T-cell (primary cell): Measurements from ENCODE around the gene MRC2. TPM values are rescaled to one million over a fixed set of nuclear protein-coding genes. Genes with fewer than 3 reads are reported as not detected.

ENCODE experiments used
- ATAC-seq, 4 experiments: fragments of 200-7000 bp in 3 of 4; fragments of 150-1000 bp in 1 of 4; cut with Tn5 transposase; replicated peaks in 1 of 4; 1 replicate in 3 of 4; 2 replicates in 1 of 4; pipeline ENCODE4 v1.10.0; 2021; ENCODE audit warnings: moderate library complexity in 3 of 4, mild to moderate bottlenecking in 2 of 4, moderate number of reproducible peaks in 1 of 4
- CTCF ChIA-PET, 2 donors: fragments of 300-600 bp; sonication (Branson Sonifier 250); formaldehyde crosslinking; loops; one replicate each; lab custom pipeline; 2022; ENCODE audit warnings: antibody characterized with exemption in 2 of 2; lab: Charles Lee
- POLR2A ChIA-PET, 2 donors: fragments of 300-600 bp; sonication (Branson Sonifier 250); formaldehyde crosslinking; loops; one replicate each; lab custom pipeline; 2022; ENCODE audit warnings: antibody characterized with exemption in 2 of 2; lab: Charles Lee
- DNase-seq, 35 experiments: peaks; one replicate each; pipeline versions ENCODE4 v3.0.0 to v3.0.0-alpha.2; 2013 to 2023
- H3K27ac ChIP-seq: one replicate; pipeline ENCODE4 v1.5.1; 2013; ENCODE audit warnings: low read length
- H3K27me3 ChIP-seq, 2 experiments: replicated peaks in 1 of 2; 1 replicate in 1 of 2; 2 replicates in 1 of 2; pipeline versions ENCODE4 v1.6.1 to v1.7.0; 2013; ENCODE audit warnings: low read length in 1 of 2, mixed read lengths in 1 of 2; ENCODE audit not compliant: control insufficient read depth in 2 of 2, insufficient read depth in 2 of 2; ENCODE audit errors: extremely low read depth in 1 of 2
- H3K36me3 ChIP-seq, 2 donors: 1 replicate in 1 of 2; 2 replicates in 1 of 2; pipeline versions ENCODE4 v1.6.1 to v1.7.0; 2013; ENCODE audit warnings: low read length in 1 of 2; ENCODE audit not compliant: control insufficient read depth in 2 of 2, insufficient read depth in 1 of 2; ENCODE audit errors: extremely low read depth in 1 of 2
- H3K4me1 ChIP-seq, 2 experiments: 1 replicate in 1 of 2; 2 replicates in 1 of 2; pipeline versions ENCODE4 v1.6.1 to v1.7.0; 2013; ENCODE audit warnings: low read length in 2 of 2, mixed read lengths in 1 of 2; ENCODE audit not compliant: insufficient read depth in 2 of 2, control insufficient read depth in 1 of 2; ENCODE audit errors: extremely low read depth in 1 of 2
- H3K4me3 ChIP-seq, 2 donors: 1 replicate in 1 of 2; 2 replicates in 1 of 2; pipeline versions ENCODE4 v1.5.1 to v1.7.0; 2013; ENCODE audit warnings: mild to moderate bottlenecking in 2 of 2, low read length in 1 of 2, moderate library complexity in 1 of 2; ENCODE audit not compliant: control insufficient read depth in 1 of 2; ENCODE audit errors: extremely low read depth in 1 of 2
- H3K9me3 ChIP-seq: 2 replicates; pipeline ENCODE4 v1.7.0; 2013
- H3K27ac Mint-ChIP-seq, 2 donors: one replicate each; pipeline ENCODE4 v1.8.0; 2020 to 2021; ENCODE audit warnings: mild to moderate bottlenecking in 2 of 2, mixed read lengths in 2 of 2
- H3K27me3 Mint-ChIP-seq, 2 donors: one replicate each; pipeline ENCODE4 v1.8.0; 2021 to 2022; ENCODE audit warnings: mixed read lengths in 2 of 2
- H3K36me3 Mint-ChIP-seq: one replicate; pipeline ENCODE4 v1.8.0; 2021; ENCODE audit warnings: mixed read lengths
- H3K4me1 Mint-ChIP-seq, 3 donors: one replicate each; pipeline ENCODE4 v1.8.0; 2020 to 2022; ENCODE audit warnings: mixed read lengths in 3 of 3, mild to moderate bottlenecking in 1 of 3
- H3K4me3 Mint-ChIP-seq, 3 donors: one replicate each; pipeline ENCODE4 v1.8.0; 2020 to 2022; ENCODE audit warnings: mild to moderate bottlenecking in 3 of 3, mixed read lengths in 3 of 3, moderate library complexity in 3 of 3
- H3K9me3 Mint-ChIP-seq, 3 donors: one replicate each; pipeline ENCODE4 v1.8.0; 2020 to 2022; ENCODE audit warnings: mixed read lengths in 3 of 3
- WGBS: methylation state at CpG from one replicate; pipeline ENCODE4 v1.1.5; 2013; ENCODE audit warnings: missing lambda C conversion rate; ENCODE audit not compliant: insufficient coverage; 5-methylcytosine and 5-hydroxymethylcytosine counted together
- total RNA-seq, 35 experiments: library from RNA in 6 of 35; stranded (reverse) in 6 of 35; fragments of 120-200 nt in 1 of 35; gene quantifications; one replicate each; pipeline versions ENCODE4 v1.2.1 to v1.2.4 and lab custom pipeline; 2013 to 2026

MRC2 gene
- total RNA-seq, 5 donors from 2014 or later (not counting 1 experiment from before 2014, with no cell fraction given) = 4.0 to 7.6 (median 5.2) TPM

- ChIA-PET CTCF (interaction anchor here in 1 of 2 donors (0.6 to 2.7 kb wide), 2 partner anchors 17 to 733 kb away, joined by 3 to 11 read pairs; no protein-coding TSS in a partner anchor), POLR2A (interaction anchor here in 1 of 2 donors (0.5 kb wide), 1 partner anchor 19 kb away, joined by 7 read pairs; no protein-coding TSS in a partner anchor)
- Mint-ChIP-seq H3K4me3 (no peak overlapping the region), H3K4me1 (peaks cover under 1 to 7% (median 1%) of the 10 kb centered on the region in 3 donors), H3K36me3 (no peaks in the 10 kb centered on the region), H3K27me3 (no peaks in the 10 kb centered on the region), H3K9me3 (no peaks in the 10 kb centered on the region), H3K27ac (no peak overlapping the region)
- Histone ChIP-seq H3K36me3 (peaks cover 0 to 4% of the 10 kb centered on the region in 2 donors), H3K27ac (no peak overlapping the region), H3K4me1 (no peaks in the 10 kb centered on the region), H3K4me3 (no peak overlapping the region), H3K9me3 (no peaks in the 10 kb centered on the region), H3K27me3 (peaks cover 0 to 2% of the 10 kb centered on the region in 2 experiments)
- WGBS = 90% methylated on average over 12 of the region's 20 CpGs
- ATAC-seq (no peak), DNase-seq (no peak)
Measured at GRCh38 chr17:62673614-62674362, 46.3 kb downstream of the MRC2 start.

DNA sequence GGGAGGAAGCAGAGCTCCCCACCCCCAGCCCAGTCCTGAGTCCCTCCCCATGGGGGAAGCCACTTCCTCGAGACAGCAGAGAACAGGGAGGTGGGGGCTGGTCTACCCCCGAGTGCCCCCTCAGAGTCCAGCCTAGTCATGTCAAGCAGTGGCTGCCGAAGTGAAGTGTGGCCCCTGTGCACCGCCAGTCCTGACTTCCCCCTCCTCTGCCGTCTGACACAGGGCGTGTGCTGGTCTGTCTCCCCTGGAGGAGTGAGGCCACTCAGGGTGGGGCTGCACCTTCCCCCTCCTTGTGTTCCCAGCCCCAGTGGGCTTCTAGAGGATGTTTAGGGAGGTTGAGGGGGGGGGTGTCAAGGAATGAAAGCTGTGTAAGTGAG lies 46.9 kb downstream of the MRC2 start:
- WGBS = 63% methylated on average over 4 of the region's 6 CpGs
- Mint-ChIP-seq H3K4me1 (peaks cover 0 to 7% (median 1%) of the 10 kb centered on the region in 3 donors), H3K4me3 (no peak overlapping the region), H3K9me3 (no peaks in the 10 kb centered on the region), H3K27me3 (no peaks in the 10 kb centered on the region), H3K36me3 (no peaks in the 10 kb centered on the region), H3K27ac (no peak overlapping the region)
- Histone ChIP-seq H3K36me3 (peaks cover 0 to 4% of the 10 kb centered on the region in 2 donors), H3K9me3 (no peaks in the 10 kb centered on the region), H3K4me1 (no peaks in the 10 kb centered on the region), H3K27me3 (peaks cover 0 to 2% of the 10 kb centered on the region in 2 experiments), H3K4me3 (no peak overlapping the region), H3K27ac (no peak overlapping the region)
- ChIA-PET POLR2A (interaction anchor here in 1 of 2 donors (0.6 kb wide), 1 partner anchor 315 kb away, joined by 3 read pairs; no protein-coding TSS in a partner anchor), CTCF (interaction anchor here in 1 of 2 donors (0.6 kb wide), 1 partner anchor 17 kb away, joined by 3 read pairs; no protein-coding TSS in a partner anchor)
- DNase-seq (no peak), ATAC-seq (no peak)

DNA sequence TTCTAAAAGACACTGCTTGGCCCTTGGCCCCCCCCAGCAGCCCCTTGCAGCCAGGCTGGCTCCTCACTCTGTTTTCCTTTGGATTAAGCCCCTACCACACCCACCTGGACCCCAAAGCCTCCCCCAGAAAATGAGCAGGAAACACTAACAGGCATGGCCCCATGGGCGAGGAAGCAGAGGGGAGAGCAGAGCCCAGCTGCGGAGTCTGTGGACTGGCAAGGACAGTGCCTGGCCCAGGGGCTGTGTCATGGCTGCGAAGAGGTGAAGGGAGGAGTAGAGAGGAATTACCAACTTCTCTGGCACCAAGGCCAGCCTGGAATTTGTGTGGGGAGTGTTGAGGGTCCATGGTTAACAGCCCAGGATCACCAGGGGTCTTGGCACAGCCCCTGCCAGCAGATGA lies 47.4 kb downstream of the MRC2 start:
- Histone ChIP-seq H3K27ac (no peak overlapping the region), H3K4me3 (no peak overlapping the region), H3K4me1 (no peaks in the 10 kb centered on the region), H3K27me3 (peaks cover 0 to 2% of the 10 kb centered on the region in 2 experiments), H3K9me3 (no peaks in the 10 kb centered on the region), H3K36me3 (peaks cover 0 to 4% of the 10 kb centered on the region in 2 donors)
- Mint-ChIP-seq H3K27me3 (no peaks in the 10 kb centered on the region), H3K36me3 (no peaks in the 10 kb centered on the region), H3K27ac (no peak overlapping the region), H3K4me1 (peaks cover 0 to 7% (median 1%) of the 10 kb centered on the region in 3 donors), H3K9me3 (no peaks in the 10 kb centered on the region), H3K4me3 (no peak overlapping the region)
- WGBS = 100% methylated on average over 2 of the region's 3 CpGs
- ATAC-seq (no peak), DNase-seq (no peak)
- CTCF ChIA-PET = no interaction called here
- POLR2A ChIA-PET = interaction anchor here in 1 of 2 donors (0.6 kb wide), 1 partner anchor 314 kb away, joined by 3 read pairs; no protein-coding TSS in a partner anchor

GRCh38 chr17:62675260-62675659 lies 47.8 kb downstream of the MRC2 start:
- Histone ChIP-seq H3K36me3 (peaks cover 0 to 4% of the 10 kb centered on the region in 2 donors), H3K4me3 (no peak overlapping the region), H3K27me3 (peaks cover 0 to 2% of the 10 kb centered on the region in 2 experiments), H3K9me3 (no peaks in the 10 kb centered on the region), H3K4me1 (no peaks in the 10 kb centered on the region), H3K27ac (no peak overlapping the region)
- ChIA-PET POLR2A (no interaction called here), CTCF (no interaction called here)
- Mint-ChIP-seq H3K4me3 (no peak overlapping the region), H3K27me3 (no peaks in the 10 kb centered on the region), H3K36me3 (no peaks in the 10 kb centered on the region), H3K4me1 (peaks cover 0 to 7% (median 1%) of the 10 kb centered on the region in 3 donors), H3K9me3 (no peaks in the 10 kb centered on the region), H3K27ac (no peak overlapping the region)
- DNase-seq = no peak
- WGBS = 87% methylated on average over 9 of the region's 12 CpGs
- ATAC-seq = no peak

DNA sequence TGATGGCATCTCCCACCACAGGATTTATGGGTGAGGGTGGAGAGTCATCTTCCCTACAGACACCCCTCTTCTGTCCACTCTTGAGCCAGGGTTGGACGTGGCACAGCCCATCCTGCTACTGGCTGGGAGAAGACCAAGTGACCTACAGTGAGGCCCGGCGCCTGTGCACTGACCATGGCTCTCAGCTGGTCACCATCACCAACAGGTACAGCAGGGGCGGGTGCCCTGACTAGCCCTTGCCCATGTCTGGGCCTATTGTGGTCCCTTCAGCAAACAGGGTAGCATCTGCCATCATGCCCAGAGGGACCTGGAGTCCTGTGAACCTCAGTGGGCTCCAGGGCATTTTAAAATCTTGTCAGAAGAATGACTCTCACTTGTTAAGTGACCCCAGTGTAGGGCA lies 48.2 kb downstream of the MRC2 start:
- 87% methylated on average over 4 of the region's 4 CpGs for WGBS
- Histone ChIP-seq H3K4me1 (no peaks in the 10 kb centered on the region), H3K27me3 (peaks cover 0 to 2% of the 10 kb centered on the region in 2 experiments), H3K27ac (no peak overlapping the region), H3K4me3 (no peak overlapping the region), H3K36me3 (peaks cover 0 to 4% of the 10 kb centered on the region in 2 donors), H3K9me3 (no peaks in the 10 kb centered on the region)
- no peaks in the 10 kb centered on the region for H3K27me3 Mint-ChIP-seq
- no peak overlapping the region for H3K27ac Mint-ChIP-seq
- peaks cover 0 to 7% (median 1%) of the 10 kb centered on the region in 3 donors for H3K4me1 Mint-ChIP-seq
- no peak for ATAC-seq
- CTCF ChIA-PET = no interaction called here
- POLR2A ChIA-PET = no interaction called here
- DNase-seq = no peak
- H3K36me3 Mint-ChIP-seq = no peaks in the 10 kb centered on the region
- no peaks in the 10 kb centered on the region for H3K9me3 Mint-ChIP-seq
- no peak overlapping the region for H3K4me3 Mint-ChIP-seq

DNA sequence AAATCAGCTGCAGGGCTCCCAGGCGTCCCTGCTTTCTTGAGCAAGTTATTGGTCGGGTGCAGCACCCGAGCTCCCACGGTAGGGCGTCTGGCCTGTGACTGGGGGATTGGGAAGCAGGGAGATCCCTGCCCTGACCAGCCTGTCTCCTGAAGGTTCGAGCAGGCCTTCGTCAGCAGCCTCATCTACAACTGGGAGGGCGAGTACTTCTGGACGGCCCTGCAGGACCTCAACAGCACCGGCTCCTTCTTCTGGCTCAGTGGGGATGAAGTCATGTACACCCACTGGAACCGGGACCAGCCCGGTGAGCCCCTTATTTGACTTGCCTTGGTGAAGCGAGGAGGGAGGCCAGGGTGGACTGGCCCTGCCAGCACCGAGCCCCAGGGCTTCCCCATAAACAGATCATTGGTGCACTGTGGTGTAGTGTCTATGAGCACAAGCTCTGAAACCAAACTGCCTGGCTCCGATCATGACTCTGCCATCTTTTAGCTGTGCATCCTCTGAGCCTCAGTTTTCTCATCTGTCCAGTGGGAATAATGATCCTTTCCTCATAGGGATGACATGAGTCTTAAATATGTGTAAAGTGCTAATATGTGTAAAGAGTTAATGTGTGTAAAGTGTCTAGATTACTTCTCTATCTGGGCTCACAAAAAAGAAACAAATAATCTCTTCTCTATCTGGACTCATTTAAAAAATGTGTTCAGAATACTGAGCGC lies 48.9 kb downstream of the MRC2 start:
- H3K4me3 ChIP-seq = no peak overlapping the region
- no peaks in the 10 kb centered on the region for H3K4me1 ChIP-seq

More for the DNA sequence above, 48.9 kb downstream of the MRC2 start:
- no peak overlapping the region for H3K27ac Mint-ChIP-seq
- no peak overlapping the region for H3K4me3 Mint-ChIP-seq
- POLR2A ChIA-PET = no interaction called here
- Histone ChIP-seq H3K36me3 (no peaks in the 10 kb centered on the region), H3K27me3 (peaks cover 0 to 2% of the 10 kb centered on the region in 2 experiments), H3K9me3 (no peaks in the 10 kb centered on the region), H3K27ac (no peak overlapping the region)
- no peaks in the 10 kb centered on the region for H3K27me3 Mint-ChIP-seq
- peaks cover 0 to 7% (median 1%) of the 10 kb centered on the region in 3 donors for H3K4me1 Mint-ChIP-seq
- DNase-seq (no peak), ATAC-seq (no peak)
- CTCF ChIA-PET = interaction anchor here in 1 of 2 donors (0.6 kb wide), 1 partner anchor 46 kb away, joined by 4 read pairs; no protein-coding TSS in a partner anchor
- WGBS = 85% methylated on average over 12 of the region's 16 CpGs
- H3K36me3 Mint-ChIP-seq = no peaks in the 10 kb centered on the region
- H3K9me3 Mint-ChIP-seq = no peaks in the 10 kb centered on the region
